Panc1 (cell line): ENCODE measurements around the gene GRM1.

ENCODE experiments used
- CTCF ChIP-seq: fragments of 450-650 bp; IDR thresholded peaks from 2 replicates; pipeline ENCODE4 v1.5.1; 2017; ENCODE audit warnings: mild to moderate bottlenecking
- POLR2AphosphoS5 ChIP-seq: IDR thresholded peaks from 2 replicates; pipeline ENCODE4 v1.6.1; 2012; ENCODE audit warnings: mild to moderate bottlenecking, low read depth, low read length, moderate library complexity
- REST ChIP-seq, 2 experiments: IDR thresholded peaks; 2 replicates each; pipeline ENCODE4 v1.6.1; 2011 to 2012; ENCODE audit warnings: low read depth in 2 of 2, control low read depth in 1 of 2, low read length in 1 of 2, mild to moderate bottlenecking in 1 of 2, moderate library complexity in 1 of 2; ENCODE audit not compliant: insufficient read depth in 1 of 2
- SIN3A ChIP-seq: IDR thresholded peaks from 2 replicates; pipeline ENCODE4 v1.6.1; 2012; ENCODE audit warnings: low read depth, mild to moderate bottlenecking, low read length, moderate library complexity, borderline replicate concordance; ENCODE audit not compliant: insufficient read depth

- TF ChIP-seq CTCF (no peak), REST (IDR thresholded peaks at IDR 0.05; ENCODE audit: insufficient read depth in 1 of 2, low read depth in 2 of 2, low read length in 1 of 2) (no peak), POLR2AphosphoS5 (no peak), SIN3A (no peak)
Measured at GRCh38 chr6:146194434-146194833, 165.6 kb downstream of the GRM1 start.
